HCT116 (cell line): Measurements from ENCODE around the gene MTOR. TPM values are rescaled to one million over a fixed set of nuclear protein-coding genes. Genes with fewer than 3 reads are reported as not detected.

Experiments
- ATAC-seq: fragments of 200-7000 bp; cut with Tn5 transposase; 2 replicates; pipeline ENCODE4 v1.9.1; 2020; ENCODE audit warnings: mild to moderate bottlenecking, moderate library complexity
- BruUV-seq: library from RNA; stranded (reverse); fragments of 400-500 nt; replicated peaks from 2 replicates; lab custom pipeline; 2021; lab: Mats Ljungman, UMichigan
- CTCF ChIA-PET: fragments of 300-600 bp; sonication (Branson Sonifier 250); formaldehyde crosslinking; loops from one replicate; lab custom pipeline; 2021; ENCODE audit warnings: antibody characterized with exemption; lab: Charles Lee
- POLR2A ChIA-PET: fragments of 300-600, 350-600 bp; sonication (Branson Sonifier 250); formaldehyde crosslinking; loops from one replicate; lab custom pipeline; 2021; ENCODE audit warnings: antibody characterized with exemption; lab: Charles Lee
- RAD21 ChIA-PET, 2 experiments: fragments of 300-600 bp; sonication (Branson Sonifier 250); formaldehyde crosslinking; loops; one replicate each; lab custom pipeline; 2023; ENCODE audit warnings: low total read pairs in 2 of 2; ENCODE audit not compliant: uncharacterized antibody in 2 of 2, unreplicated experiment in 2 of 2, low non-redundant PET in 1 of 2; lab: Charles Lee
- DNase-seq: peaks from one replicate; pipeline ENCODE4 v3.0.0-alpha.2; 2010; ENCODE audit warnings: low read depth, low spot score
- H2AFZ ChIP-seq: fragments of 200-600 bp; shearing (Covaris generic), sonication (generic); 2 replicates; pipeline ENCODE4 v1.6.1; 2017; ENCODE audit warnings: low read depth, mixed run types, mixed read lengths, antibody characterized with exemption, low read length; ENCODE audit not compliant: poor library complexity, severe bottlenecking
- H3K27ac ChIP-seq: 2 replicates; pipeline ENCODE4 v1.5.1; 2012; ENCODE audit warnings: low read depth, low read length
- H3K27me3 ChIP-seq: fragments of 200-600 bp; sonication (generic); 2 replicates; pipeline ENCODE4 v1.6.1; 2016; ENCODE audit warnings: mixed run types, low read length, mixed read lengths; ENCODE audit not compliant: insufficient read depth
- H3K36me3 ChIP-seq, 2 experiments: fragments of 200-500 bp in 1 of 2; fragments of 200-600 bp in 1 of 2; sonication (Bioruptor generic) in 1 of 2; sonication (generic) in 1 of 2; 2 replicates each; pipeline versions ENCODE4 v1.5.1 to v1.6.1; 2014 to 2016; ENCODE audit warnings: low read length in 2 of 2, inconsistent platforms in 1 of 2, mixed read lengths in 1 of 2, mixed run types in 1 of 2; ENCODE audit not compliant: insufficient read depth in 2 of 2, control insufficient read depth in 1 of 2
- H3K4me1 ChIP-seq, 2 experiments: fragments of 200-600 bp in 1 of 2; sonication (generic) in 1 of 2; 2 replicates each; pipeline versions ENCODE4 v1.5.1 to v1.6.1; 2012 to 2017; ENCODE audit warnings: low read length in 2 of 2, inconsistent platforms in 1 of 2, mild to moderate bottlenecking in 1 of 2, mixed read lengths in 1 of 2, mixed run types in 1 of 2, moderate library complexity in 1 of 2; ENCODE audit not compliant: insufficient read depth in 2 of 2, control insufficient read depth in 1 of 2
- H3K4me2 ChIP-seq: fragments of 200-600 bp; sonication (generic); 2 replicates; pipeline ENCODE4 v1.6.1; 2017; ENCODE audit warnings: mixed run types, low read length, mixed read lengths
- H3K4me3 ChIP-seq, 2 experiments: fragments of 200-600 bp in 1 of 2; sonication (generic) in 1 of 2; replicated peaks in 1 of 2; 2 replicates each; pipeline ENCODE4 v1.5.1; 2011 to 2016; ENCODE audit warnings: low read length in 2 of 2, control low read depth in 1 of 2, low read depth in 1 of 2, mild to moderate bottlenecking in 1 of 2, mixed read lengths in 1 of 2, mixed run types in 1 of 2
- H3K79me2 ChIP-seq: fragments of 200-600 bp; sonication (generic); 2 replicates; pipeline ENCODE4 v1.6.1; 2017; ENCODE audit warnings: mild to moderate bottlenecking, mixed run types, low read length, moderate library complexity, mixed read lengths; ENCODE audit not compliant: insufficient read depth
- H3K9ac ChIP-seq: fragments of 200-600 bp; sonication (generic); 2 replicates; pipeline ENCODE4 v1.6.1; 2016; ENCODE audit warnings: low read length, mixed read lengths
- H3K9me2 ChIP-seq: fragments of 200-600 bp; sonication (generic), shearing (Covaris generic); 2 replicates; pipeline ENCODE4 v1.6.1; 2017; ENCODE audit warnings: mixed run types, mild to moderate bottlenecking, moderate library complexity; ENCODE audit not compliant: insufficient read depth
- H3K9me3 ChIP-seq, 2 experiments: fragments of 200-500 bp in 1 of 2; fragments of 200-600 bp in 1 of 2; sonication (Bioruptor generic) in 1 of 2; sonication (generic) in 1 of 2; 2 replicates each; pipeline ENCODE4 v1.6.1; 2014 to 2017; ENCODE audit warnings: low read length in 2 of 2, mixed read lengths in 2 of 2, inconsistent platforms in 1 of 2, low read depth in 1 of 2, mild to moderate bottlenecking in 1 of 2, mixed run types in 1 of 2, moderate library complexity in 1 of 2; ENCODE audit not compliant: control insufficient read depth in 1 of 2, insufficient read depth in 1 of 2
- H4K20me1 ChIP-seq: fragments of 200-600 bp; sonication (generic), shearing (Covaris generic); 2 replicates; pipeline ENCODE4 v1.6.1; 2017; ENCODE audit warnings: mixed run types, mild to moderate bottlenecking, moderate library complexity; ENCODE audit not compliant: insufficient read depth
- CBX3 ChIP-seq: IDR thresholded peaks from 2 replicates; pipeline ENCODE4 v1.6.1; 2012; ENCODE audit warnings: low read depth
- CEBPB ChIP-seq: IDR thresholded peaks from 2 replicates; pipeline ENCODE4 v1.6.1; 2012; ENCODE audit warnings: low read depth
- CTCF ChIP-seq, 3 experiments: fragments of 200-600 bp in 1 of 3; sonication (generic) in 1 of 3; IDR thresholded peaks in 2 of 3; conservative IDR thresholded peaks in 1 of 3; 2 replicates each; pipeline ENCODE4 v1.5.1; 2012 to 2017; ENCODE audit warnings: low read depth in 2 of 3, low read length in 2 of 3, antibody characterized with exemption in 1 of 3, borderline replicate concordance in 1 of 3, control low read depth in 1 of 3, mild to moderate bottlenecking in 1 of 3, mixed read lengths in 1 of 3, mixed run types in 1 of 3, moderate library complexity in 1 of 3; ENCODE audit not compliant: insufficient read depth in 1 of 3
- ELF1 ChIP-seq: IDR thresholded peaks from 2 replicates; pipeline ENCODE4 v1.6.1; 2012; ENCODE audit warnings: low read depth, borderline replicate concordance
- EZH2phosphoT487 ChIP-seq: fragments of 200-600 bp; IDR thresholded peaks from 2 replicates; pipeline ENCODE4 v1.6.1; 2018; ENCODE audit warnings: antibody characterized with exemption, borderline replicate concordance
- FOSL1 ChIP-seq: IDR thresholded peaks from 2 replicates; pipeline ENCODE4 v1.6.1; 2012; ENCODE audit warnings: low read depth
- POLR2A ChIP-seq: IDR thresholded peaks from 2 replicates; pipeline ENCODE4 v1.7.0; 2011; ENCODE audit warnings: borderline replicate concordance; ENCODE audit not compliant: insufficient read depth, insufficient read length; ENCODE audit errors: extremely low read depth
- POLR2AphosphoS5 ChIP-seq: IDR thresholded peaks from 2 replicates; pipeline ENCODE4 v1.6.1; 2011; ENCODE audit warnings: mild to moderate bottlenecking, low read depth, low read length, moderate library complexity
- SP1 ChIP-seq: IDR thresholded peaks from 2 replicates; pipeline ENCODE4 v1.6.1; 2012; ENCODE audit warnings: low read depth
- SRF ChIP-seq: IDR thresholded peaks from 2 replicates; pipeline ENCODE4 v1.6.1; 2012; ENCODE audit warnings: low read depth
- YY1 ChIP-seq: IDR thresholded peaks from 2 replicates; pipeline ENCODE4 v1.6.1; 2011; ENCODE audit warnings: low read length, low read depth, moderate library complexity, mild to moderate bottlenecking; ENCODE audit not compliant: insufficient replicate concordance; ENCODE audit errors: extremely low read depth
- ZNF274 ChIP-seq: fragments of 200-500 bp; sonication (Bioruptor generic); IDR thresholded peaks from 2 replicates; pipeline ENCODE4 v1.6.1; 2014; ENCODE audit warnings: mild to moderate bottlenecking, low read depth, low read length, inconsistent platforms
- intact Hi-C: fragments of 100-400 bp; cut with micrococcal nuclease; formaldehyde crosslinking; loops from 2 replicates; pipeline ENCODE4 v1.10.0; 2022
- total RNA-seq: library from RNA; stranded (reverse); gene quantifications from one replicate; pipeline ENCODE4 v1.2.1, GENCODE V29; 2021; ENCODE audit not compliant: unreplicated experiment
- TF ChIP-seq, protein P1 (sequence below): IDR thresholded peaks from 2 replicates; pipeline ENCODE4 v1.6.1; 2012
- TF ChIP-seq, protein P2 (sequence below): IDR thresholded peaks from 2 replicates; pipeline ENCODE4 v1.6.1; 2012; ENCODE audit warnings: low read depth

MTOR gene
- total RNA-seq, 1 experiment from 2014 or later, result 42.2 TPM

DNA sequence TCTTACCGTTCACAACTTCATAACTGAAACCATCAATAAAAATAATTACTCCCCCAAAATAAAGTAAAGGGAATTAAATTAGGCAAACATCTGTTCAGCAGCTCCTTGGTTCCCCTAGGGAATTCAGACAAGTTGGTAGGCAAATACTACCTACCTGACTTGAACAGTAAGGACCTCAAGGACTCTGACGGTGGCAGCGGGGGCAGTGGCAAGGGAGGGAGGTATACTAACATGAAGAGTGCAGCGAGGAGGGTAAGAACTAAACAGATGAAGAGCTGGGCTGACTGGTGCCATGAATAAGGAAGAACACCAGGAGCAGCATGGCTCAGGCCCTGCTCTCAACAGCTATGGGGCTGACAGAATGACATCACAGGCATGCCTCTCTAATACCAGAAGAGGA is 33.1 kb downstream of the MTOR start:
- Histone ChIP-seq H3K9ac (no peak overlapping the region), H3K36me3 (peaks cover 40 to 65% of the 10 kb centered on the region in 2 experiments; a peak in 3 of 4 replicates), H3K27me3 (no peaks in the 10 kb centered on the region), H3K79me2 (no peaks in the 10 kb centered on the region), H3K9me2 (no peaks in the 10 kb centered on the region), H3K4me2 (no peak overlapping the region), H3K4me1 (no peaks in the 10 kb centered on the region)
- intact Hi-C loops, result no loop called here
- RAD21 ChIA-PET, result no interaction called here
- ATAC-seq, result no peak
- TF ChIP-seq ELF1, result no peak
- no peak for TF ChIP-seq SP1
- TF ChIP-seq SRF, result no peak
- TF ChIP-seq, all 23 proteins: peak for 0
- CTCF ChIA-PET, result no interaction called here
- Histone ChIP-seq H3K9me3 (no peaks in the 10 kb centered on the region), H4K20me1 (no peaks in the 10 kb centered on the region; the same call in 1 of the 2 replicates), H2AFZ (no peak overlapping the region), H3K27ac (no peak overlapping the region), H3K4me3 (no peak overlapping the region)
- BruUV-seq, result no TSS peak
- POLR2A ChIA-PET, result no interaction called here
- DNase-seq, result no peak

GRCh38 chr1:11227106-11228077 is 35.0 kb downstream of the MTOR start:
- ATAC-seq, result no peak
- H2AFZ ChIP-seq, result no peak overlapping the region
- intact Hi-C loops, result no loop called here
- no peaks in the 10 kb centered on the region for H3K27me3 ChIP-seq
- H3K4me3 ChIP-seq, result no peak overlapping the region
- ChIA-PET CTCF (interaction anchor here (0.7 to 1.7 kb wide), 2 partner anchors 144 to 418 kb away, joined by 3 to 5 read pairs; no protein-coding TSS in a partner anchor), RAD21 (no interaction called here), POLR2A (no interaction called here)
- H4K20me1 ChIP-seq, result no peaks in the 10 kb centered on the region; the same call in 1 of the 2 replicates
- no peaks in the 10 kb centered on the region for H3K9me2 ChIP-seq
- no peak for DNase-seq
- H3K4me1 ChIP-seq, result no peaks in the 10 kb centered on the region
- no peak overlapping the region for H3K4me2 ChIP-seq
- no peaks in the 10 kb centered on the region for H3K9me3 ChIP-seq
- peaks cover 33 to 52% of the 10 kb centered on the region in 2 experiments for H3K36me3 ChIP-seq
- no peaks in the 10 kb centered on the region; the same call in 1 of the 2 replicates for H3K79me2 ChIP-seq
- H3K9ac ChIP-seq, result no peak overlapping the region
- no TSS peak for BruUV-seq
- H3K27ac ChIP-seq, result no peak overlapping the region
- TF ChIP-seq ZNF274 (no peak), YY1 (no peak), CEBPB (no peak), CBX3 (no peak), EZH2phosphoT487 (no peak), CTCF (IDR thresholded peaks at IDR 0.05 in 2 of 3, conservative IDR thresholded peaks at IDR 0.05 in 1 of 3; ENCODE audit: borderline replicate concordance in 1 of 3, insufficient read depth in 1 of 3, low read depth in 2 of 3, low read length in 2 of 3) (no peak), FOSL1 (no peak), POLR2A (no peak), POLR2AphosphoS5 (no peak)
- TF ChIP-seq, protein P1, sequence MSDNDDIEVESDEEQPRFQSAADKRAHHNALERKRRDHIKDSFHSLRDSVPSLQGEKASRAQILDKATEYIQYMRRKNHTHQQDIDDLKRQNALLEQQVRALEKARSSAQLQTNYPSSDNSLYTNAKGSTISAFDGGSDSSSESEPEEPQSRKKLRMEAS, result no peak
- TF ChIP-seq, protein P2, sequence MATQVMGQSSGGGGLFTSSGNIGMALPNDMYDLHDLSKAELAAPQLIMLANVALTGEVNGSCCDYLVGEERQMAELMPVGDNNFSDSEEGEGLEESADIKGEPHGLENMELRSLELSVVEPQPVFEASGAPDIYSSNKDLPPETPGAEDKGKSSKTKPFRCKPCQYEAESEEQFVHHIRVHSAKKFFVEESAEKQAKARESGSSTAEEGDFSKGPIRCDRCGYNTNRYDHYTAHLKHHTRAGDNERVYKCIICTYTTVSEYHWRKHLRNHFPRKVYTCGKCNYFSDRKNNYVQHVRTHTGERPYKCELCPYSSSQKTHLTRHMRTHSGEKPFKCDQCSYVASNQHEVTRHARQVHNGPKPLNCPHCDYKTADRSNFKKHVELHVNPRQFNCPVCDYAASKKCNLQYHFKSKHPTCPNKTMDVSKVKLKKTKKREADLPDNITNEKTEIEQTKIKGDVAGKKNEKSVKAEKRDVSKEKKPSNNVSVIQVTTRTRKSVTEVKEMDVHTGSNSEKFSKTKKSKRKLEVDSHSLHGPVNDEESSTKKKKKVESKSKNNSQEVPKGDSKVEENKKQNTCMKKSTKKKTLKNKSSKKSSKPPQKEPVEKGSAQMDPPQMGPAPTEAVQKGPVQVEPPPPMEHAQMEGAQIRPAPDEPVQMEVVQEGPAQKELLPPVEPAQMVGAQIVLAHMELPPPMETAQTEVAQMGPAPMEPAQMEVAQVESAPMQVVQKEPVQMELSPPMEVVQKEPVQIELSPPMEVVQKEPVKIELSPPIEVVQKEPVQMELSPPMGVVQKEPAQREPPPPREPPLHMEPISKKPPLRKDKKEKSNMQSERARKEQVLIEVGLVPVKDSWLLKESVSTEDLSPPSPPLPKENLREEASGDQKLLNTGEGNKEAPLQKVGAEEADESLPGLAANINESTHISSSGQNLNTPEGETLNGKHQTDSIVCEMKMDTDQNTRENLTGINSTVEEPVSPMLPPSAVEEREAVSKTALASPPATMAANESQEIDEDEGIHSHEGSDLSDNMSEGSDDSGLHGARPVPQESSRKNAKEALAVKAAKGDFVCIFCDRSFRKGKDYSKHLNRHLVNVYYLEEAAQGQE, result no peak
